A549 (cell line): Measurements from ENCODE around the gene RNF144A. TPM values are rescaled to one million over a fixed set of nuclear protein-coding genes. Genes with fewer than 3 reads are reported as not detected.

Experiments used
- ATAC-seq, 2 experiments: fragments of 200-7000 bp in 1 of 2; fragments of >200 bp in 1 of 2; cut with Nextera tagmentation in 1 of 2; cut with Tn5 transposase in 1 of 2; 3 replicates each; pipeline versions ENCODE4 v1.8.0 to v1.9.1; 2018 to 2020; ENCODE audit warnings: mild to moderate bottlenecking in 1 of 2, moderate library complexity in 1 of 2
- CTCF ChIA-PET: fragments of 300-600 bp; sonication (Branson Sonifier 250); formaldehyde crosslinking; extraction: SDS; loops from one replicate; lab custom pipeline; 2021; ENCODE audit warnings: antibody characterized with exemption, inconsistent platforms; lab: Yijun Ruan, JAX
- POLR2A ChIA-PET: fragments of 350-600 bp; formaldehyde crosslinking; extraction: SDS; loops from one replicate; lab custom pipeline; 2021; ENCODE audit warnings: antibody characterized with exemption, inconsistent platforms; lab: Yijun Ruan, JAX
- DNase-seq, 2 experiments: peaks; one replicate each; pipeline versions ENCODE4 v3.0.0 to v3.0.0-alpha.2; 2011 to 2016; ENCODE audit warnings: low read depth in 1 of 2, low spot score in 1 of 2
- FAIRE-seq: peaks from 2 replicates; lab custom pipeline; 2011; peaks lifted over from hg19 to GRCh38; lab: Jason Lieb, UNC
- H3K27ac ChIP-seq, 2 experiments: fragments of >200 bp; sonication (Bioruptor Twin); formaldehyde crosslinking; 3 replicates each; pipeline ENCODE4 v1.5.1; 2016 to 2017
- H3K4me1 ChIP-seq: fragments of >200 bp; sonication (Bioruptor Twin); formaldehyde crosslinking; 3 replicates; pipeline ENCODE4 v1.6.1; 2016
- H3K4me2 ChIP-seq: fragments of >200 bp; sonication (Bioruptor Twin); formaldehyde crosslinking; 3 replicates; pipeline ENCODE4 v1.6.1; 2016
- H3K4me3 ChIP-seq: fragments of >200 bp; sonication (Bioruptor Twin); formaldehyde crosslinking; 3 replicates; pipeline ENCODE4 v1.5.1; 2016
- H3K9me3 ChIP-seq: fragments of >200 bp; sonication (Bioruptor Twin); formaldehyde crosslinking; 3 replicates; pipeline ENCODE4 v1.6.1; 2016
- BHLHE40 ChIP-seq: IDR thresholded peaks from 2 replicates; pipeline ENCODE4 v1.6.1; 2012; ENCODE audit warnings: low read depth, low read length, inconsistent platforms
- CBX8 ChIP-seq: fragments of 200-600 bp; sonication (generic); IDR thresholded peaks from 2 replicates; pipeline ENCODE4 v1.6.1; 2016
- CEBPB ChIP-seq, 2 experiments: fragments of >200 bp in 1 of 2; sonication (Bioruptor Twin) in 1 of 2; formaldehyde crosslinking in 1 of 2; IDR thresholded peaks; 2 replicates each; pipeline ENCODE4 v1.6.1; 2012 to 2016
- CHD2 ChIP-seq: fragments of 150-350 bp; IDR thresholded peaks from 2 replicates; pipeline ENCODE4 v1.6.1; 2014; ENCODE audit warnings: low read length; ENCODE audit not compliant: partially characterized antibody
- CTCF ChIP-seq: fragments of >200 bp; sonication (Bioruptor Twin); formaldehyde crosslinking; IDR thresholded peaks from 3 replicates; pipeline ENCODE4 v1.5.1; 2016
- E2F6 ChIP-seq: IDR thresholded peaks from 2 replicates; pipeline ENCODE4 v1.6.1; 2012; ENCODE audit warnings: low read depth, borderline replicate concordance
- EHF ChIP-seq: fragments of 250-450 bp; sonication (Bioruptor Pico); IDR thresholded peaks from 2 replicates; pipeline ENCODE4 v1.5.0; 2020; ENCODE audit warnings: mild to moderate bottlenecking
- ELK1 ChIP-seq: fragments of 150-350 bp; IDR thresholded peaks from 2 replicates; pipeline ENCODE4 v1.6.1; 2014; ENCODE audit warnings: low read depth, mild to moderate bottlenecking, low read length
- EP300 ChIP-seq, 2 experiments: fragments of >200 bp; sonication (Bioruptor Twin); formaldehyde crosslinking; IDR thresholded peaks; 2 replicates in 1 of 2; 3 replicates in 1 of 2; pipeline ENCODE4 v1.6.1; 2016 to 2017
- ESRRA ChIP-seq: fragments of 150-350 bp; IDR thresholded peaks from 2 replicates; pipeline ENCODE4 v1.6.1; 2014; ENCODE audit warnings: mild to moderate bottlenecking, low read length, borderline replicate concordance
- FOSL2 ChIP-seq, 2 experiments: fragments of 450-650 bp in 1 of 2; fragments of >200 bp in 1 of 2; sonication (Bioruptor Twin) in 1 of 2; formaldehyde crosslinking; IDR thresholded peaks; 2 replicates each; pipeline versions ENCODE4 v1.5.0 to v1.6.1; 2016 to 2020; ENCODE audit warnings: mild to moderate bottlenecking in 1 of 2, moderate library complexity in 1 of 2
- PHF8 ChIP-seq: fragments of 200-600 bp; sonication (generic); IDR thresholded peaks from 2 replicates; pipeline ENCODE4 v1.6.1; 2016; ENCODE audit warnings: low read depth, mild to moderate bottlenecking, antibody characterized with exemption, moderate library complexity, borderline replicate concordance
- POLR2A ChIP-seq: IDR thresholded peaks from 2 replicates; pipeline ENCODE4 v1.6.1; 2012; ENCODE audit warnings: mild to moderate bottlenecking, low read length
- POLR2AphosphoS2 ChIP-seq: conservative IDR thresholded peaks from 2 replicates; pipeline ENCODE4 v1.6.1; 2012; ENCODE audit warnings: low read length, improper control_type of control experiment, inconsistent platforms
- RARB ChIP-seq: fragments of 250-450 bp; sonication (Bioruptor Pico); IDR thresholded peaks from 2 replicates; pipeline ENCODE4 v1.8.0; 2021; ENCODE audit warnings: mild to moderate bottlenecking, moderate library complexity
- RNF2 ChIP-seq: fragments of 200-600 bp; sonication (generic); IDR thresholded peaks from 2 replicates; pipeline ENCODE4 v1.6.1; 2016; ENCODE audit warnings: low read depth, mild to moderate bottlenecking, antibody characterized with exemption, moderate library complexity, borderline replicate concordance
- SREBF2 ChIP-seq: fragments of 450-650 bp; IDR thresholded peaks from 2 replicates; pipeline ENCODE4 v1.6.1; 2014; ENCODE audit warnings: mild to moderate bottlenecking, moderate library complexity
- TFCP2L1 ChIP-seq: fragments of 250-450 bp; sonication (Bioruptor Pico); IDR thresholded peaks from 2 replicates; pipeline ENCODE4 v1.5.0; 2021; ENCODE audit warnings: mild to moderate bottlenecking
- ZC3H11A ChIP-seq: fragments of 450-650 bp; IDR thresholded peaks from 2 replicates; pipeline ENCODE4 v1.6.1; 2014; ENCODE audit warnings: antibody characterized with exemption, mild to moderate bottlenecking
- ZFP36 ChIP-seq: fragments of 450-650 bp; IDR thresholded peaks from 2 replicates; pipeline ENCODE4 v1.6.1; 2014; ENCODE audit warnings: borderline replicate concordance; ENCODE audit not compliant: partially characterized antibody
- WGBS: methylation state at CpG from one replicate; pipeline ENCODE4 v1.1.6; 2017; ENCODE audit errors: missing lambda C conversion rate; 5-methylcytosine and 5-hydroxymethylcytosine counted together
- polyA plus RNA-seq, 4 experiments: library from polyadenylated mRNA; depleted of rRNA in 3 of 4; stranded (reverse); fragments of >200 nt; fragmentation: RNase III in 1 of 4; extraction: RNeasy Plus Mini Kit Qiagen cat#74134 plus additional on column Dnase treatment in 1 of 4; gene quantifications; 2 replicates in 3 of 4; 3 replicates in 1 of 4; pipeline ENCODE4 v1.2.3, GENCODE V29; 2011 to 2017
- TF ChIP-seq, protein P1 (sequence below): fragments of 250-450 bp; sonication (Bioruptor Pico); IDR thresholded peaks from 2 replicates; pipeline ENCODE4 v1.5.0; 2021; ENCODE audit warnings: mild to moderate bottlenecking, moderate library complexity, borderline replicate concordance

RNF144A gene
- polyA plus RNA-seq, 2 of the 4 experiments (the other 2 are of a cell fraction), result 4.4 to 9.6 TPM

GRCh38 chr2:7023542-7023941 lies 106.3 kb downstream of the RNF144A start:
- H3K4me2 ChIP-seq, result peak overlapping the region; percentile 39
- ChIA-PET CTCF (interaction anchor here (1.4 to 2.2 kb wide), 3 partner anchors 9 to 127 kb away, joined by 4 to 9 read pairs (median 7); no protein-coding TSS in a partner anchor), POLR2A (no interaction called here)
- no peaks in the 10 kb centered on the region for H3K9me3 ChIP-seq
- no peak overlapping the region for H3K4me3 ChIP-seq
- ATAC-seq, result peak in 1 of 2 experiments; percentile 53; a peak in 3 of 6 replicates
- FAIRE-seq, result no peak
- 36% methylated on average over 2 of the region's 2 CpGs for WGBS
- peaks cover 13% of the 10 kb centered on the region for H3K4me1 ChIP-seq
- H3K27ac ChIP-seq, result no peak overlapping the region
- peak in 1 of 2 experiments; percentile 13 for DNase-seq
- no peak for TF ChIP-seq FOSL2 (IDR thresholded peaks at IDR 0.05)
- TF ChIP-seq FOSL2 (CRISPR knock-in tag; IDR thresholded peaks at IDR 0.05), result peak; percentile 55
- no peak for TF ChIP-seq ZFP36

DNA sequence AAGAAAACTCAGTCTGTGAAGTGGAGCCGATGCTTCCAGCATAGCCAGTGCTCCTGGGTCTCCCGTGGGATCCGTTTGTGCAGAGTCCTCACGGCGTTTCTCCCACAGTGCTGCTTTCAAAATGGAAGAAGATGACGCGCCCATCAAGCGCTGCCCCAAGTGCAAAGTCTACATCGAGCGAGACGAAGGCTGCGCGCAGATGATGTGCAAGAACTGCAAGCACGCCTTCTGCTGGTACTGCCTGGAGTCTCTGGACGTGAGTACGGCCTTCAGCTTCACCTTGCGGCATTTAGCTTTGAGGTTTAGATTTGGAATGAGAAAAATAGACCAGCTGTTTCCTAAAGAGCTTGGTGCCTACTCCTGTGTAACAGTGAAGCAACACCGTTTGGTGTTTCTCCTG lies 107.0 kb downstream of the RNF144A start:
- FAIRE-seq, result no peak
- no peak for ATAC-seq
- WGBS, result 93% methylated on average over 18 of the region's 18 CpGs
- TF ChIP-seq CBX8 (no peak), CHD2 (no peak)
- no peak overlapping the region for H3K4me2 ChIP-seq
- no peaks in the 10 kb centered on the region for H3K9me3 ChIP-seq
- H3K4me3 ChIP-seq, result no peak overlapping the region
- H3K4me1 ChIP-seq, result peaks cover 13% of the 10 kb centered on the region
- ChIA-PET POLR2A (no interaction called here), CTCF (interaction anchor here (2.2 kb wide), 1 partner anchor 10 kb away, joined by 7 read pairs; no protein-coding TSS in a partner anchor)
- H3K27ac ChIP-seq, result no peak overlapping the region
- DNase-seq, result no peak

DNA sequence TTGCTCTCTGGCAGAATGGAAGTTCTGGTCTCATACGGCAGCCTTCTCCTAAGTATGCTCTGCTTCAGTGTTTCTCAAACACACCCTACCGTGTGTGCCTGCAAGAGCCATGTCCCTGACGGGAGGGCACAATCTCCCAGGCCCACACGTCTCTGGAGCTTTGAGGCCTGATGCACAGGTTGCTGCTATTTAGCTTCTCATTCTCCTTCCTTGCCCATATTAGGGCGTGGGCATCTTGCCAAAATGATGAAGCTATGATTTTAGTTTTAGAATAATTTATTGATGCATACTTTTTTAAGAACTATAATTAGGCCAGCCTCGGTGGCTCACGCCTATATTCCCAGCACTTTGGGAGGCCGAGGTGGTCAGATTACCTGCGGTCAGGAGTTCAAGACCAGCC lies 107.9 kb downstream of the RNF144A start:
- Histone ChIP-seq H3K4me3 (no peak overlapping the region), H3K27ac (no peak overlapping the region), H3K4me1 (peaks cover 13% of the 10 kb centered on the region), H3K9me3 (no peaks in the 10 kb centered on the region), H3K4me2 (no peak overlapping the region)
- CTCF ChIA-PET, result interaction anchor here (2.2 kb wide), 1 partner anchor 11 kb away, joined by 7 read pairs; no protein-coding TSS in a partner anchor
- FAIRE-seq, result no peak
- no peak for DNase-seq
- no peak for ATAC-seq
- 89% methylated on average over 9 of the region's 9 CpGs for WGBS
- POLR2A ChIA-PET, result no interaction called here
- TF ChIP-seq RARB (CRISPR knock-in tag) (no peak), CBX8 (no peak), CEBPB (IDR thresholded peaks at IDR 0.05) (no peak), PHF8 (no peak), BHLHE40 (no peak), ELK1 (no peak)

DNA sequence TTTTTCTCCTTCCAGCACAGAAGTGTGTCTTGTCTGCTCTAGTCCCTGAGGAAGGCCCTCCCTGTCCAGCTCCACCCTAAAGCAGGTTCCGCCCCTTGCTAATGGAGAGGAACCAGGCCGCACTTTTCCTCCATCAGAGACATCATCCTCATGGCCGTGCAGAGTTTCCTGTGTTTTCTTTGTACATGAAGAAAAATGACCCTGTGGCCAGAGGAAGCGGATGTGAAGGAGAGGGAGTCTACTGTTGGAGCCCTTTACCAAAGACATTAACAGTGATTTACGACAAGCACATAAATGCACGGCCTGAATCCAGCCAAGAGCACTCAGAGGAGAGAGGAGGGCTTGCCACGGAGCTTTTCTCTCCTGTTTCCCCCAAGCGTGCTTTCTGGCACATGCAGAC lies 109.5 kb downstream of the RNF144A start:
- no peak overlapping the region for H3K27ac ChIP-seq
- WGBS, result 87% methylated on average over 8 of the region's 8 CpGs
- ATAC-seq (no peak), FAIRE-seq (no peak), DNase-seq (no peak)
- no peaks in the 10 kb centered on the region for H3K9me3 ChIP-seq
- no peak overlapping the region for H3K4me3 ChIP-seq
- H3K4me1 ChIP-seq, result peaks cover 16% of the 10 kb centered on the region
- CTCF ChIA-PET, result interaction anchor here (0.8 to 1.6 kb wide), 5 partner anchors 8 to 130 kb away, joined by 3 to 4 read pairs (median 3); no protein-coding TSS in a partner anchor
- POLR2A ChIA-PET, result no interaction called here
- TF ChIP-seq TFCP2L1 (CRISPR knock-in tag), result no peak
- no peak for TF ChIP-seq EHF
- no peak for TF ChIP-seq ZC3H11A
- TF ChIP-seq, protein P1, sequence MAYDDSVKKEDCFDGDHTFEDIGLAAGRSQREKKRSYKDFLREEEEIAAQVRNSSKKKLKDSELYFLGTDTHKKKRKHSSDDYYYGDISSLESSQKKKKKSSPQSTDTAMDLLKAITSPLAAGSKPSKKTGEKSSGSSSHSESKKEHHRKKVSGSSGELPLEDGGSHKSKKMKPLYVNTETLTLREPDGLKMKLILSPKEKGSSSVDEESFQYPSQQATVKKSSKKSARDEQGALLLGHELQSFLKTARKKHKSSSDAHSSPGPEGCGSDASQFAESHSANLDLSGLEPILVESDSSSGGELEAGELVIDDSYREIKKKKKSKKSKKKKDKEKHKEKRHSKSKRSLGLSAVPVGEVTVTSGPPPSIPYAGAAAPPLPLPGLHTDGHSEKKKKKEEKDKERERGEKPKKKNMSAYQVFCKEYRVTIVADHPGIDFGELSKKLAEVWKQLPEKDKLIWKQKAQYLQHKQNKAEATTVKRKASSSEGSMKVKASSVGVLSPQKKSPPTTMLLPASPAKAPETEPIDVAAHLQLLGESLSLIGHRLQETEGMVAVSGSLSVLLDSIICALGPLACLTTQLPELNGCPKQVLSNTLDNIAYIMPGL, result no peak
- TF ChIP-seq ZFP36, result no peak
- TF ChIP-seq SREBF2, result no peak
- TF ChIP-seq EP300 (IDR thresholded peaks at IDR 0.05), result no peak
- no peak for TF ChIP-seq RNF2
- no peak for TF ChIP-seq ESRRA
- no peak for TF ChIP-seq E2F6
- TF ChIP-seq POLR2AphosphoS2, result no peak
- TF ChIP-seq BHLHE40, result no peak
- no peak for TF ChIP-seq CTCF
- TF ChIP-seq POLR2A, result no peak
- no peak overlapping the region for H3K4me2 ChIP-seq
